ENCODE data around the gene MATN1.

The MATN1 gene

DNA sequence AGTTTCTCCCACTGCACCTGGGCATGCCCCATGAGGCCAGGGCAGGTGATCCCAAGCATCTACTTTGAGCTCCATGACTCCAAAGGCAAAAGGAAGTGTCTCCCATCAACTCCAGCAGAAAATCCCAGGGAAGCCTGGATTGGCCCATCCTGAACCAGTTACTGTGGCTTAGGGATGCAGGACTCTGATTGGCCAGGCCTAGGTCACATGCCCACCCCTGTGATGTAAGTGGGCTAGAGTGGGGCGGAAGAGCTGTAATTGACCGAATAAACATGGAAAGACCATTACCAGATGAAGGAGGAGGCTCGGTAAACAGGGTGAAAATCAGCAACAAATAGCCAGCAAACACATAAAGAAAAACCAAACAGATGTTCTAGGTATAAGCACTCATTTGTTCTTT, 45.2 kb downstream of the MATN1 start:
- DNase-seq = no peak

DNA sequence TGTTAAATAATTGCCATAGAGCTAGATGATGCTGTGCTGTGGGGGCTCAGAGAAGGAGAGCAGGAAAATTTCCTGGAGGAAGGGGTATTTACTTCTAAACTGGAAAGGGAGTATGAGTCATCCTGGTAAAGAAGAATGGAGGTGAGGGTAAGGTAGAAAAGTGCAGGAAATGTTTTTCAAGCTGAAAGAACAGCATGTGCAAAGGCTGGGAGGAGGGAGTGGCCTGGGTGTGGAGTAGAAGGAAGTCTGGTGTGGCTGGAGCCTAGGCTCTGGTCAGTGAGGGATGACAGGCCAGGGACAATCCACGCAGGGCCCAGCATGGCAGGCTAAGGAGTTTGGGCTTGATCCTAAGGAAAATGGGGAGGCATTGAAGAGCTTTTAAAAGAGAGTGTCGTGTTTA, 45.9 kb downstream of the MATN1 start:
- no peak for DNase-seq

- DNase-seq = no peak
Observed at GRCh38 chr1:30675761-30676160, 47.6 kb downstream of the MATN1 start.

- no peak for DNase-seq
Observed at GRCh38 chr1:30675289-30675688, 48.1 kb downstream of the MATN1 start.

DNA sequence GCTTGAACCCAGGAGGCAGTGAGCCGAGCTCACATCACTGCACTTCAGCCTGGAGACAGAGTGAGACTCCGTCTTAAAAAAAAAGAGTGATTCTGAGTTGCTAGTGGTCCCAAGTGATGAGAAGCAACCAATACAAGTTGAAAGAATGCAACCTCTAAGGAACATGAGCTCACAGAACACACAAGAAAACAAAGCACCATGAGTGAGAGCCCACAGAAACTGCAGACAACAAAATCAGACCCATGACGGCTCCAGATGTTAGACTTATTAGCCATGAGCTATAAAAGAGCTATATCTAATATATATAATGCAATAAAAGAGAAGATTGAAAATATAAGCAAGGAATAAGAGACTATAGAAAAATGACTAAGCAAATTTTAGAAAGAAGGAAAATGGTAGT, 50.0 kb downstream of the MATN1 start:
- no peak for DNase-seq

DNA sequence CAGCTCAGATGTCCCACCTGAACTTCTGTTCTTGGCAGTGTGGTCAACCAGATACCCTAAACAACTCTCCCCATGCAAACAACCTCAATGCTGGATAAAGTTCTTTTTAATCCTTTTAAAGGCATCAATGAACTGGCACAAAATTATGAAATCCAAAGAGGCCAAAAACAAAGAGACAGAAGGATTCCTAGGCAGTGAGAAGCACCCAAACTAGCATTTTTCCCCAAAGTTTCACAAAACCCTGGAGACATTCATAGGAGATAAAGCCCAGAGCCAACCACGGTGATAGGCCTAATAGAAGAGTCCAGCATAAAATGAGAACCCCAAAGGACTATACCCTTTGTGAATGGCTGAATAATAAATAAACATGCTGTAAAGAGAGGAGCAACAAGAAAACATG, 50.7 kb downstream of the MATN1 start:
- DNase-seq = no peak

DNA sequence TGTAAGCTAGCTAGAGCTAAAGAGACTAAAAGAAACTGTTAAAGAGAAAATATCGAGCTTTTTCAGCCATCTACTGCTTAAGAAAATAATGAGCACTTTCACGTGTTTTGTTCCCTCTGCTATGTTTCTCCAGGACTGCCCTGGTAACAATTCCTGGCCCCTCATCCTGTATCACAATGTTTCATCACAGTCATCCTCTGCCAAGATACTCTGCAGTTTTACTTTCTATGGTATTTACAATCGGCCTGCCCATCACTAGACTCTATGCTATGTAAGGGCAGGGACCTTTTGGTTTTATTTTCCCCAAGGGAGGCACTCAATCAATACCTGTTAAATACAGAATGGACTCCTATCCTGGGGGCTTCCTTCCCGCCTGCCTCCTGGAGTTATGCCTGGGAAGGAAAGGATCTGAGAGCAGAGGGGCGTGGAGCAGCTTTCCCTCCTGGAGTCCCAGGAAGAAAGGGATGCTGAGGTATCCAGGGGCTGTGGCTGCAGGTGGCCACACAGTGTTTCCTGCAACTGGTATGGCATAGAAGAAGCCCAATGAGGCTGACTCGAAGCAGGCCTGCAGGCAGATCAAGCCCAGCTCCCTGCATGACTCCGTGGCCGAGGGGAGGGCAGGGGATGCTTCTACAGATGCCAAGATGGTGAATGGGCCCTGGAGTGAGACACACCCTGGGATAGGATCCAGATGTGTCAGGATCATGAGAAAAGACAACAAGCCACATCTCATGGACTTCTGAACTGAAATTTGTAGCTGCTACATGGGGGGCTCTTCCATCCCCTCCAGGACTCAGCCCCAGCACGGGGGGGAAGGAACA, 52.9 kb downstream of the MATN1 start:
- DNase-seq = no peak

DNA sequence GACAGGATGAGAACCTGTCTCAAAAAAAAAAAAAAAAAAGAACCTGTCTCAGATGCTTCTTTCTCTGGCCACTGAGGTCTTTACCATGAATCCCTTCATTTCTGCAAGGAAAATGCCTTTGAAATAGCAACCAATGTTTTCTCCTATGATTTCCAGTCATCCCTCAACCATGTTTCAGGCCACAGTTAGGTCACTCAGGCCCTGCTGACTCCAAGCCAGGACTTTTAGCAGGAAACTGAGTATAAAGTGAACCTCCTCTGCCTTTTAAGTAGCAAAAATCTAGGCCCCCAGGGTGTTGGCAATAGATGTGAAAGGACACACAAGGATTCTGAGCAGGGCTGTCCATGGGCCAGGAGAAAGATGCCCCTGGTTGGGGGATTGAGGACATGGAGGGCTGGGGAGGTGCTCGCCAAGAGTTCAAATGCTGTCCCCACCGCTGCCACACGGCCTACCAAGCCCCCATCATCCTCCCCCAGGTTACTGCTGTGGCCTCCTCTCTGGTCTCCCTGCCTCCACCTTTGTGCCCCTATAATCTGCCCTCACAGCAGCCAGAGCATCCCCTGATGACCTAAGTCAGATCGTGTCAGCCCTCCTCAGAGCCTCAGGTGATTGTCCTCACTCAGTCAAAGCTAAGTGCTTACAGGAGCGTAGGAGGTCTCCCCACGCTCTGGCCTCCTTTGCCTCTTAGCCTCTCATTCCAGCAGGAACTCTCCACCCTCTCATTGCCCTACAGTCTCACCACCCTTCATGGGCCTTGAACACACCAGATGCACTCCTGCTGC, 54.6 kb downstream of the MATN1 start:
- no peak for DNase-seq

DNA sequence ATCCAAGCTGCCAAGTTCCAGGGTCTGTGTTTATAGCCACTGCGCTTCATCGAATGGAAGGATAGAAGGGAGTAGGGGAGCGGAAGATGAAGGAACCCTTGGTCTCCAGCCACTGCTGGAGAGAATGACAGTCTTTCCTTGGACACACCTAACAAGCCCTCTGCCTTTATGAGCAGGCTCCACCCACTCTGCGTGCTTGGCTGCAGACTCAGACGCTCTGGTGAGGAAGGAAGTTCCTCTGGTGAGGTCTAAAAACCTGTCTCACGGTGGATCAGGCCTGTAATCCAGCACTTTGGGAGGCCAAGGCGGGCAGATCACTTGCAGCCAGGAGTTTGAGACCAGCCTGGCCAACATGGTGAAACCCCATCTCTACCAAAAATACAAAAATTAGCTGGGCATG, 55.4 kb downstream of the MATN1 start:
- DNase-seq = no peak

GRCh38 chr1:30666756-30667273, 56.6 kb downstream of the MATN1 start:
- no peak for DNase-seq

- DNase-seq = no peak
Observed at GRCh38 chr1:30665216-30666010, 58.0 kb downstream of the MATN1 start.

DNA sequence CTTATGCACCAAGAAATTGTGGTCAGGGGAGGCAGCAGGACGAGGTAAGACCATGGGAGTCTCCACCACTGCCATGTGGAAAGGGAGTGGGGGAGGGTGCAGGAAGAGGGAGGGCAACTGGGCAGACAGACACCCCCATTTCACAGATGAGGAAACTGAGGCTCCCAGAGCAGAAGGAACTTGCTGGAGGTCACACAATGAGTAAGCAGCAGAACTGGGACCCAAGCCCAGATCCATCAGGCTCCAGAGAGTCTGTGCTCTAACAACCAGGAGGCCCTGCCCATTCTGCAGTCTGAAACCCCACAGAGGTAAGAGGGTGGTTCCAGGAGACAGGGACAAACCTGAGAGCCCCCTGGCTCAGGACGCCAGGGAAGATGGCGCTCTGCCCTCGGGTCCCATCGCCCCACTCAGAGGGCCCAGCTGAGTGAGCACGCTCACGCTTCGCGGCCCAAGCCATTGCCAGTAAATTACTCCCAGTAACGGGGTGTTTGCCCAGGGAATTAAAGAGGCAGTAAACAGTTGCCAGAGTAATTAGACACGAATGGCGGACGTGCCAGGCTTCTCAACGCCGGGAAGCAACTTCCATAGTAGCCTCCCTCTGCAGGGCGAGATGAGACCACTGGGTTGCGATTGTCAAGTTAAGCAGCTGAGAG, 59.2 kb downstream of the MATN1 start:
- DNase-seq = no peak

GRCh38 chr1:30663596-30664091, 59.7 kb downstream of the MATN1 start:
- DNase-seq = no peak

DNA sequence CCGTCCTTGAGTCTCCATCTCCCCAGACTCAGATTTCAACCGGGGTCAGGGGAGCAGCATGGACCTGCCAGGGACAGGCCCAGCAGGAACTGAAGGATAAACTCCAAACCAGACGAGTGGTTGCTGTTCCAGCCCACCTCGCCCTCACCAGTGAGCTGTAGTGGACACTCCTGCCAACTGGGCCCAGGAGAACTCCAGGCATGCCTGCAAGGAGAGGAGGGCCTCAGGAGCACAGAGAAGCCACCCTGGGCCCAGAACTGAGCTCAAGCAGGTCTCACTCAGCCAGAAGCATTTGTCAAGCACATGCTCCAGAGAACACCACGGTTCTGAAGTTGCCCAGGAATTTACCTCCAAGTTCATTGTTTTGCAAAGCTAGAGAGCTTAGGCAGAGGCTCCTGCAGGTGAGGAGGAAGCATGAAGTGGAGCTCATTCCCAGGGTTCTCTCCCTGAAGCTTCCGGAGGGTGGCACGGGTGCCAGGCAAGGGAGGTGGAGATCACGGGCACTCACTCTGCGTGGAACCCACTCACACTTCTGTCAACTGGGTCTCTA, 61.0 kb downstream of the MATN1 start:
- DNase-seq = no peak

DNA sequence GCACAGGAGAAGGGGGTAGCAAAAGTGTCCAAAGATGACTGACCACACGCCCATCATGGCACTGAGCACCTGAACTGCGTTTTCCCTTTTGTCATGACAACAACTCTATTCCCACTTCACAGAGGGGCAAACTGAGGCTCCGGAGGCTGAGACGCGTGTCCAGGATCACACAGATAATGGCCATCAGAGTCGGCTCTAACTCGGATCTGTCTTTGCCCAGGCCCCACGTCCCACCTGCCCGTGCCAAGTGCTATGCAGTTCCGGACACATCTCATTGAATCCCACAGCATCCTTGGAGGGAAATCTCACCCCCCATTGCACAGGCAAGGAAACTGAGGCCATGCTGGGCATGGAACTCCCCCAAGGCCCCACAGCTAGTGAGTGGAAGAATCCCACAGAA, 62.1 kb downstream of the MATN1 start:
- no peak for DNase-seq
